Measurements from ENCODE around the gene R3HDM2.

Gene R3HDM2

DNA sequence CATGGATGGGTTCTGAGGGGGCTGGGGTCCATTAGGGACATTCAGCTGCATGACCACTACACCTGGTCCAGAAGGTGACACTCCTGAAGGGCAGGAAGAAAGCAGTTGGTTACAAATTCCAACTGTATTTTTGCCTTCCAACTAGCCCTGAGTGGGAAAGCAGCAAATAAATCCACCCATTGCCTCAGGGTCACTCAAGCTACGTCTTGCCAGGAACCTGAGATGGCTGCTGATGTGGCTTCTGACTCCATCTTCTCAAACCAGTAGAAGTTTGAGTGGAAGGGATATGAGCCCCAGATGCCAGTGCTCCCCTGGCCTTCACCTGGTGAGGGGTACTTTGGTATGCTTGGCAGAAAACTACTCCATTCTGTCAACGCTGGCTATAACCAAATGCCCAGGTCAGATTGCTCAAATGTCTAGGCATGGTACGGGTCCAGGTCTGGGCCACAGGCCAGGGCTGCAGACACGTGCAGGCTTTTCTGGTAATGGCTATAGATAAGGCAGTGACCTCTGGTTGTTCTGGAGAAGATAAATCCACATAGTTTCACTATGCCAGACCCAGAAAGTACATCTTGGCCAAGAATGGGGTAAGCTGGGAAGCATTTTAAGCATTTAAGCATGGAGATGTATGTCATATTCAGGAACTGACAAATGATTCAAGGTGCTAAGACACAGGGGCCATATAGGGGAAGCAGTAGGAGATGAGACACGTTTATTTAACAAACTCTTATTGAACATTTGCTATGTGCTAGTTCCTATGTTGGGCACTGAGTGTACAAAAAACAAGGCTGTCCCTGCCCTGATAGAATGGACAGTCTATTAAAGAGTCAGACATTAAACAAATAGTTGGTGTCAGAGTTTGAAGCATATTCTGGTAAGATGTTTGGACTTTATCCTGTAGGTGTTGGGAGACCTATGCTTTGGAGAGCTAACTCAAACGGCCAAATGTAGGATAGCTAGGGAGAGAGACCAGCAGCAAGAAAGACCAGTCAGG, 171.6 kb downstream of the R3HDM2 start:
- H3K4me3 ChIP-seq, result no peak overlapping the region
- no peak overlapping the region for H3K27ac ChIP-seq

DNA sequence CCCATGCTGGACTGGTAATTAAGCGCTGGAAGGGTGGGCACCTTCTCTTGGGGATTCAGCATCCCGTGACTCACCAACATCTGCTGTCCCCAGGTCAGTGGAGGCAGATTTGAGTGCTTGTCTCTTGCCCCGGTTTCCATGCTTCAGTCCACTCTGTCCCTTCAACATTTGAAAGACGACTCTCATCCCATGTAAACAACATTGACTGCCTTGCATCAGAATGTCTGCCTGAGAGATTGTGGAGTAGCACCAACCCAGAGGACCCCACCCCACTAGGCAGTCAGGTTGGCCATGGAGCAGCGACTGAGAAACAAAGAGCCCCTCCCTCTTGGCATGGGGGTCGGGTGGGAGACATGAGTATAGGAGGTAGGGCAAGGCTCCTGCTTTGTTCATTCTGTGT, 174.9 kb downstream of the R3HDM2 start:
- no peak overlapping the region for H3K27ac ChIP-seq
- no peak overlapping the region for H3K4me3 ChIP-seq

DNA sequence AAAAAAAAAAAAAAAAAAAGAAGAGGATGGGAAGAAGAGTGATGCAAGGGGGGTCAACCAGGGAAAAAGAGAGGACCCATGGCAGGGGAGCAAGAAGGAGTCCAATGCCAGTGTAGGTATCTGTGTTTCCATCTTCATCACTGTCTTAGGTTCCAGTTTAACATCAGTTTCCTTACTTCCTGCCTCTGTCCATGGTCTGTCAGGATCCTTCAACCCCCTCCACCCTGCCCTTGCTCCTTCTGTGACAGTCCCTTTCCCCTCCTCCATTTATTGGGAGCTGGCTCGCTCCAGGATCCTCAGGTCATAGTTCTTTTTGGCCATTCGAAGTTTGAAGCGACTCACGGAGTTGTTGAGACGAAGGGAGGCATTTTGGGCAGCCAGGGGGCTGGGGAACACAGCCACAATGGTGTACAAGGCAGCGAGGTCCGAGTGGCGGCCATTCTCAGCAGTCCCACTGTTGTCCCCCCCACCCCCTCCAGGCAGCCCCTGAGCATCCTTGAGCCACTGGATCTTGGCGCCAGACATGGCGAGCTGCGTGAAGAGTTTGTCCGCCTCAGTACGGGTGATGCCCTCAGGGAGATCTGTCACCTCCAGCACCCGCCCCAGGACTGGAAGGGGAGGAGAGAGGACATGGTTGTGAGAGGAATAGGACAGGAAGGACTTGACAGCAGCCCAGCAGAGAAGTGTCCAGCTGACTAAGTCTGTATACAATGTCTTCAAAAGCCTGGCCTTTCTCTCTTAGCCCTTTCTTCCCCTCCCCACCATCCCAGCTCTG, 176.2 kb downstream of the R3HDM2 start:
- Histone ChIP-seq H3K27ac (no peak overlapping the region), H3K4me3 (no peak overlapping the region)

DNA sequence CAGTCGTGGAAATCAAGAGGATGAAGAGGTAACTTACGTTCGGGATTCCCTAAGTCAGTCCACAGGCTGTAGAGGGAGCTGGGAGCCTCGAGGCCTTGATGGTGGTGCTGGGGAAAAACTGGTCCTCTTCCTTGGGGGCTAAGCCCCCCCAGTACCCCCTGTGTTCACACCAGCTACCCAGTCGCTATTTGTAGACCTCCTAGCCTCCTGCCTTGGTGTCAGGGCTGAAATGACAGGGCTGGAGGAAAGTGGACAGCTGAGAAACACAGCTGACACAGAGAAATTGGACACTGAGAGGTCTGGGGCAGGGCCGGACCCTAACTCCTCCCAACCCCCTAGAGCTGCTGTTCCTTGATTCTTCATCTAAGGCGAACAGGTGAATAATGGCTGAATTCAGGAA, 179.9 kb downstream of the R3HDM2 start, which contains the start of gene STAC3:
TSS of gene STAC3 (minus strand) at position 232 of the 400 bp plus-strand sequence. CDS start 1,551 bp downstream, outside the sequence.
- H3K27ac ChIP-seq, result no peak within 1 kb of the TSS
- H3K4me3 ChIP-seq, result no peak within 1 kb of the TSS

DNA sequence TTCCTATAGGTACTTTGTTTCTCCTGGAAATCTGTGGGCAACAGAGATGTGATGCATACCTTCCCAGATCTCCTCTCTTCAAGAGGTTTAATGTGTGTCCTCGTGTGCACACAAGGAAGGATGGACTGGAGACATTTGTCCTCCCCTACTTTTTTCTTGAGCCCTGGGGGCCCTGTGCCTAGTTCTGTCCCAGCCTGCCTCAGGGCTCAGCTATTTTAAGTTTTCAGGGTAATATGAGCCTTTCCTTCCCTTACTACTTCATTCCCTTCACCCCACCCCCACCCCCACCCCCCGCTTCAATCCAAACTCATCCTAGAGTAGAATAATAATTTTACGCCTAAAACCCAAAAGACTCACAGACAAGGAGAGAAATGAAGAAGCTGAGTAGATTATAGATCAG, 180.3 kb downstream of the R3HDM2 start:
- Histone ChIP-seq H3K27ac (no peak overlapping the region), H3K4me3 (no peak overlapping the region)

DNA sequence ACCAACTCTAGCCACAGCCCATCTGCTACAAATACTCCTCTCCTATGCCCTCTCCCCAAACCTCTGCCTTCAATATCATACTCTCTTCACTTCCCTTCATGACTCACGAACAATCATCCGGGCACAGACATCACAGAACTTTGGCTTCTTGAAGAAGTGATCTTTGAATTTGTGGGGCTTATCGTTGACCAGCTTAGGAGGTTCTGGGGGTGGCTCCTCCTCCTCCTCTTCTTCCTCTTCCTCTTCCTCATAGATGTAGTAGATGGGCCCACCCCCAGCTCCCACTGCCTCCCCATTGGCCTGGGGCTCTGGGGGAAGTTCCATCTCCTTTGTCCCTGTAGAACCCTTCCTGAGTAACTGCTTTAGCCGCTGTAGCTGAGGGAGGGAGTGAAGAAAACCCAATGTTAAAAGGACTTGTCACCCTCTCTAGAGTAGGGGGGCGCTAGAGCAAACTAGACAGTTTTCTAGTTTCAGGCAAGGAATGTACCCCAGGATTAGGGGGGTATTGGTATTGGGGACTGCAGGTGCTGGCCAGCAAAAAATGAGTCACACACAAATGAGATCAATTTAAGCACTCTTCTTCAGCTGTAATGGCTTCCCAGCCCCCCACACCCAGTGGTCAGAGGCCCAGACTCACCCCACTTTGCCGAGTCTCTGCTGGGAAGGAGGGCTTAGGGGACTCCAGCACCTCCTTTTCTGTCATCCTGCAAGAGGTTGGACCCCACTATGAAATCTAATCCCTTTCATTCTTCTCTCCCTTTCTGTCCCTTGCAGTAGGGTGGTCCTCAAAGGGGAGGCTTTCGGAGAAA, 181.7 kb downstream of the R3HDM2 start:
- Histone ChIP-seq H3K27ac (no peak overlapping the region), H3K4me3 (no peak overlapping the region)

DNA sequence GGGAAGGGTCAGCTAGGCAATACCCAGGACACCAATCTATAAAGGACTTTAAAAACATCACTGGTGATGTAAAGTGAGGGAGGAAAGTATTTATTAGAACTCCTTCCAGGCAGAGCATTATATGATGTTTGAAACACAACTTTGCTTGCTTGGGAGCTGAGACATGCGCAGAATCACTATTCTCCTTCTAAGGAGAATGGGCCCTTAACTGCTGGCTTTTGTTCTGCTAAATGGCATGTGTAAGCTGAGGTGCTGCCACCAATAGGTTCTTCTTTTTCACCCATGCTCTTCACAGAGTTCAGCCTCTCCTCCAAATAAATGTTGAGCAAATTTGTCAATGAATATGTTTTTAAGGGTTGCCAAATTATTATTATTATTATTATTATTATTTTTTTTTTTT, 183.8 kb downstream of the R3HDM2 start:
- H3K4me3 ChIP-seq, result no peak overlapping the region
- H3K27ac ChIP-seq, result no peak overlapping the region

DNA sequence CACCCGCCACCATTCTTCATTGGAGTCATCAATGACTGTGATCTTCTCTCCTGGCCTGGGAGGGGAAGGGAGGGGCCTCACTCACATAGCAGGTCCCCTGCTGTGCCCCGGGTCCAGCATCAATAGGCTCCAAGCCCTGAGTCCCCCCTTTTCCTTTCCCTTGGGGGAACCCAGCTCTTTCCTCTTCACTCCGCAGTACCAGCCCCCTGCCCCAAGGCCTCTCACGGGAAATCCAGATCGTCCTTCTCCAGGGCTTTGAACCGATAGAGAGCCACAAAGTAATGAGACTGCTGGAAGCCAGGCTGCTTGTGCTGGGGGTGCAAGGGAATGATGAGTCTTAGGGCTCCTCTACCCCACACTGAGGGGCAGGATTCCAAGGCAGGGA, 186.5 kb downstream of the R3HDM2 start:
- H3K4me3 ChIP-seq, result no peak overlapping the region
- no peak overlapping the region for H3K27ac ChIP-seq

DNA sequence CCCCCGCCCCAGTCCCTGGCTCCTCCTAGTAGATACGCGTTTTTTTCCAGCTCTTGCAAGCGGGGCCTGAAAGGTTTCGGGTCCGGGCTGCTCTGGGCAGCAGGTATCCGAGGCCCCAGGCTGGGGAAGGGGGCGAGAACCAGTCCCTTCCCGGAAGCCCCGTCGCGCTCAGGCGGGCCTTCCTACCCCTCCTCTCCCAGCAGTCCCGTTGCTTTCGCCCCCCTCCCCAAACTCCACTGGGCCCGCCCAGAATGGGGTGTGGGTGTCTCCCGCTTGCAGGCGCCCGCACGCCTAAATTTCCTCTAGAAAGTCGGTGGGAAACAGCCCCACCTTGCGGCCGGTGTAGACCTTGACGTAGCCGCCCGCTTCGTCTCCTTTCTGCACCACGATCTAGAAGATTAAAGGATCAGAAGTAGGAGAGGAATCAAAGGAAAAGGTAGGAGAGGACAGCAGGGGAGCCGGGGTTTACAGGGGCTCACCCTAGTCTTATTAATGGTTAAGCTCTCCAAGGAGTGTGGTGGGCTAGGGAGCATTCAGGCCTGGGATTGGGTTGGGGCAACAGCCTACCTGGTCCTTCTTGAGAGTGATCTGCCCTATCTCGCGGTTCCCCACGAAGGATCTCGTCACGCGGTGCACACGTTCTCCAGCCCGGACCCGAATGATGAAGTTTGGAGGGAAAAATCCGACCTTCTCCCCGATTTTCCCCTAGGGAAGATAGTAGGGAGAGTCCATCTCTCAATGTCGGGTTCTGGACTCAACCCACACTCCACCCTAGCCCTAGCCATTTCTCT, 187.1 kb downstream of the R3HDM2 start:
- no peak overlapping the region for H3K27ac ChIP-seq

DNA sequence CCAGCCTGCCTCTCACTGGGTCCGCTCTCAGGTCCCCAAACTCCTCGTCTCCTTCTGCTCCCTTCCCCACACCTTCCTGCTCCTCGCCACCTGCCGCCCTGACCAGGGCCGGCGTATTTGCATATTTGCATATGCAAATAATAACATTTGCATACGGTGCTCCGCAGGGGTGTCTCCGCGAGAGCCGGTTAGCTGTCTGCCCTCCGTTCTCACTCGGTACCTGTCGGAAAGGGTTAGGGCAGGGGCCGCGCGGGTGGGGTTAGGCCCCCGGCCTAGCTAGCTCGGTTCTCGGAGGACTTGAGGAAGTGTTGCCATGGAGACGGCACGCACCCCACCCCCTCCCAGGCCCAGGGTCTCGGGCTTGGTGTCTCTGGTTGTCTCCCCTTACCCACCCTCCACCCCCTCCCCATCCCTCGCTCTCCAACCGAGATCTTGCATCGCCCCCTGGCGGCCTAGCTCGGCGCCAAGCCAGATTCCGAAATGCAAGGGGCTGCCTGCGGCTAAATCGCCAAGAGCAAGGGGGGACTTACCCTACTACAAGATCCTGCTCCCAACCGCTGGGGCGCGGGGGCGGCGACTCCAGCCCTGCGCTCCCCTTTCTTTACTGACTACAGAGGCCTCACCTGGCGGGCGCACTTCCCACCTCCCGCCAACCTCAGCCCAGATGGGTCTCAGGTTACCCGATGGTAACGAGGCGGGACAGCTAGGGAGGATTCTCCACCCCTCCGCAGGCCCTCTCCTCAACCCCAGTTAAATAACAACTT, 188.0 kb downstream of the R3HDM2 start:
- Histone ChIP-seq H3K4me3 (peak overlapping the region; percentile 1 to 36 (median 14)), H3K27ac (peak overlapping the region in 1 of 21 experiments; percentile 29)

More for the DNA sequence above, 187.1 kb downstream of the R3HDM2 start:
- H3K4me3 ChIP-seq, result peak overlapping the region; percentile 1 to 36 (median 14)

DNA sequence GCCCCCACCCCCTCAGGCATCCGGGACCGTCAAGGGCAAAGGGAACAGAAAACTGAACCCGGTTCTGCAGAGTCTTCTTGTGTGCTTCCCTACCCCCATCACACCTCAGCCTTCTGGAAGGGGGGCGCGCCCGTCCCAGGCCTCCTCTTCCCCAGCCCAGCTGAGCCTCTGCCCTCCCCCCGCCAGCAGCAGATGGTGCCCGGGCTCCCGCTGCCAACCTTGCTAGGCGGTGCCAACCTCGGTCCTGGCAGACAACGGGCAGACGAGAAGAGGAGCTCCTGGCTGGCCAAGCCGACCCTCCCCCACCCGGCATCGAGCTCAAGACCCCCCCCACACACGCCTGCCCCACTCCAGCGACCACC, 188.5 kb downstream of the R3HDM2 start:
- Histone ChIP-seq H3K27ac (peak overlapping the region in 1 of 21 experiments; percentile 29), H3K4me3 (peak overlapping the region in 5 of 7 experiments; percentile 1 to 36 (median 29))

DNA sequence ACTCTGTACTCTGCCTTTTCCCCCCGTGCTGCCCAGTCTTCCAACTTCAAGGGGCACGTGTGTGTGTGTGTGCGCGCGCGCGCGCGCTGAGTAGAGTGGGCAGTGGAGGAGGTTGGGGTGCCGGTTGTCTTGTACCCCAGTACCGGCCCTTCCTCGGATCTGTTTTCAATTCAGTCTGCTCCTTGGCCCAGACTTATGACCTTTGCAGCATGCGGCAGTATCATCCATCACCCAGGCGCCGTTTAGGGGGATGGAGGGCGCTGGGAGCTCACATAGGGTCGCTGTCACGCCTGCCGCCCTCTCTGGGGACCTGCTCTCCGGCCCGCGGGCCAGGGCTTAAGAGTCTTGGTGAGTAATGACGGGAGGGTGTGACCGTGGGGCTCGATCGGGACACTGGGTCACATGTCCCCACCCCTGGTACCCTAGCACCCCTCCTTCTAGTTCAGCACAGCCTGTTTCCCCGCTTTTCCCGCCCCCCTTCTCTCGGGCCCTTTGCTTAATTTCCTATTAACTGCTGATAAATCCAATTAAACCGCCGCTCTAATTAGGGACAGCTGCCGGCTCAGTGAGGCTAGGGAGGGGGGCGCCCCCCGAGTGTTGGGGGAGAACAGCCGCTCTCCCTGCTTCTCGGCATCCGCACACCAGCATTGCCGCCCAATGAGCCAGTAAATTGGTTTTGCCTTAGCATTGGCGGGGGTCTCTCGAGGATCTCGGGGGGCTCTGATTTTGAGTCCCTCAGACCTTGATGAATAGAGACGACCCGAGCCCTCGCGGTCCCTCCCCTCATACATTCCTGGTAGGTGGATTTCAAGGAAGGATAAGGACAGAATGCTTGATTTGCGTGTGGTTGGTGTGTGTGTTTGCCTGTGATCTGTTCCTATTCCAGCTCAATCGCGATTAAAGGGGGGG, 189.2 kb downstream of the R3HDM2 start:
- Histone ChIP-seq H3K27ac (peak overlapping the region in 1 of 21 experiments; percentile 16), H3K4me3 (peak overlapping the region in 2 of 7 experiments; percentile 39 to 54)

DNA sequence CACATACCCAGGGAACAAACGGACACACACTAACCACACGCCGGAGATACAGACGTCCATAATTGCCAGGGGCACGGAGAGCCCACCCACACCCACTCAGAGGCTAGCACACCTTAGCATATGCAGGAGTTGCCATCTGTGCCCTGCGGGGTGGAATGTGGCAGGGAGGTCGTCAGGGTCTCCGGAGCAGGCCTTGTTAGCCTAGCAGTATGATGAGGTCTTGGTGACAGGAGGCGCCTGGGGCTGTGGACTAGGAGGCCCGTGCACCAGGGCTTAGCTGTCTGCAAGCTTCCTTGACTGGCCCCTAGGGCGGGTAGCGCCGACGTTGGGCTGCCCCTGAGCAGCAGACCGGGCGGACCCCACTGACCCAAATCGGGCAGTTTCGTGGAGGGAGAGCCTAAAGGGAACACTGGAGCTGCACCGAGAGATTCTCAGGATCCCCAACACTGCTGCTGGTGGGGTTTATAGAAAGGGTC, 189.9 kb downstream of the R3HDM2 start:
- Histone ChIP-seq H3K27ac (no peak overlapping the region), H3K4me3 (peak overlapping the region; percentile 28 to 54 (median 39))

DNA sequence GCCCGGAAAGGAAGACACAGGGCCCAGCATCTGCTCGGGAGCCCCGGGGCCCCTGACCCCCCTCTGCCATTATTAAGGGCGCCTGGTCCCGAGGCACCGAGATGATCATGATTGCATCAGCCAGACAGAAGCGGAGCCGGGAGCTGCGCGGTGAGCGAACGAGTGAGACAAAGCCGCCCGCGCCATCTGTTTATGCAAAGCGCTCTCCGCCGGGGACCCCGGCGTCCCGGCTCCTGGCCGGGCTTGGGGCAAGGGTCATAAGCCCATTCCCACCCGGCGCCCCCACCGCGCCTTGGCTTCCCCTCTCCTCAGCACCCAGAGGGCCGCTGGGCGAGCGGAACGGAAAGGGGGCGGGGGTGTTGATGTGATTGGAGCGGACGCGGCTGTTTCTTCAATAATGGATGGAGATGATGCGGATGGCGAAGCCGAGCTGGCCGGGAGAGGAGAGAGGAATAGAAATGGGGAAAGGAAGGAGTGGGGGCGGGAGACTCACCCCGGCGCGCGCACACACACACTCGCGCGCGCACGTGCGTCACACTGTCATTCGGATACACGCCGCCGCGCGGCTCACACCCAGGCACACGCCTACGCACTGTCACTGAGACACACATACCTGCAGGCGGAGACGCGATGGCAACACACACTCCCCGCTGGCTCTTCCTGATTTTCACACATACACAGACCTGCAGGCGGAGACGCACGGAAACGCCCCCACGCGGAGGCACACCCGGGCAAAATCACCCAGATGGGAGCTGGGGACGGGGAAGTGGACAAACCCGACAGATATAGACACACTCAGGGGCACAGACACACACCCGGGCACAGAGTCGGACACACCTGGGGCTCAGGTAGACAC, 190.5 kb downstream of the R3HDM2 start:
- Histone ChIP-seq H3K27ac (peak overlapping the region in 6 of 21 experiments; percentile 9 to 64 (median 52)), H3K4me3 (peak overlapping the region; percentile 28 to 54 (median 39))

DNA sequence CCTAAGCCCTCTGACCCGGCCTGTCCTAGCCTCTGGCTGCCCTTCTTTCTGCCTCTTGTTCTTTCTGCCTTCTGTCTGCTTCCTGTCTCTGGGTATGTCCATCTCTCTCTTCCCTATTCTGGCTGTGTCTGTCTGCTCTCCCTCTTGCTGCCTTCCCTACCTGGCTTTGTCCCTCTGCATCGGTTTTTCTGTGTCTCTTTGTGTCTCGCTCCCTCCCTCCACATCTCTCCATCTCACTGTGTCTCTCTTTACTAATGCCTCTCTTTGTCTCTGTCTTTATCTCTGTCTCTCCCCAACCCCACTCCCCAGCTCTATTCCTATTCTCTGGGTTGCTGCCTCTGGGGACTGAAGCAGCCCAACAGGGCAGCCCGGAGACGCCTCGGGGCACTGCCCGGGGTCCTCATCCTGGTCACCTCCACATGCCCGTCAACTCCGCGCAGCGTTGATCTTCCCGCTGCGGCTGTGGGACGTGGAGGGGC, 191.2 kb downstream of the R3HDM2 start:
- Histone ChIP-seq H3K4me3 (peak overlapping the region; percentile 28 to 54 (median 39)), H3K27ac (peak overlapping the region in 5 of 21 experiments; percentile 9 to 64 (median 55))
